Testis (tissue), 2 donors: ENCODE data around the gene NELFA.

Experiments
- POLR2A ChIP-seq: fragments of 450-650 bp; IDR thresholded peaks from one replicate; pipeline ENCODE4 v1.6.1; 2017; ENCODE audit warnings: antibody characterized with exemption, mild to moderate bottlenecking, moderate library complexity
- TF ChIP-seq, protein P1 (sequence below), 3 experiments: fragments of 450-650 bp in 2 of 3; fragments of 200-600 bp in 1 of 3; sonication (generic) in 1 of 3; IDR thresholded peaks; one replicate each; pipeline ENCODE4 v1.5.1; 2016 to 2019; ENCODE audit warnings: antibody characterized with exemption in 3 of 3, mild to moderate bottlenecking in 2 of 3, moderate library complexity in 1 of 3

DNA sequence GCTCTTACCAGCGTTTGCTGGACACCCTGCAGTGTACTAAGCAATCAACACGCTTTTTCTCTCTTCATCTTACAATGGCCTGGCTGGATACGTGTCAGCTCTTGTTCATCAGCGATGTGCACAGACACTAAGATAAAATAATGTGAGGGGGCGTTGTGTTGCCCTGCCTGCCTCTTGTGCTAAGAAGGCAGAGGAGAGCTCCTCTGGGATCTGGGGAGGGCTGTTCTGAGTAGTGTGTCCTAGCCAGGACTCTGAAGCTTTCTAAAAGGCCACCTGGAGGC lies 49.7 kb downstream of the NELFA start:
- TF ChIP-seq POLR2A = no peak
- TF ChIP-seq, protein P1, sequence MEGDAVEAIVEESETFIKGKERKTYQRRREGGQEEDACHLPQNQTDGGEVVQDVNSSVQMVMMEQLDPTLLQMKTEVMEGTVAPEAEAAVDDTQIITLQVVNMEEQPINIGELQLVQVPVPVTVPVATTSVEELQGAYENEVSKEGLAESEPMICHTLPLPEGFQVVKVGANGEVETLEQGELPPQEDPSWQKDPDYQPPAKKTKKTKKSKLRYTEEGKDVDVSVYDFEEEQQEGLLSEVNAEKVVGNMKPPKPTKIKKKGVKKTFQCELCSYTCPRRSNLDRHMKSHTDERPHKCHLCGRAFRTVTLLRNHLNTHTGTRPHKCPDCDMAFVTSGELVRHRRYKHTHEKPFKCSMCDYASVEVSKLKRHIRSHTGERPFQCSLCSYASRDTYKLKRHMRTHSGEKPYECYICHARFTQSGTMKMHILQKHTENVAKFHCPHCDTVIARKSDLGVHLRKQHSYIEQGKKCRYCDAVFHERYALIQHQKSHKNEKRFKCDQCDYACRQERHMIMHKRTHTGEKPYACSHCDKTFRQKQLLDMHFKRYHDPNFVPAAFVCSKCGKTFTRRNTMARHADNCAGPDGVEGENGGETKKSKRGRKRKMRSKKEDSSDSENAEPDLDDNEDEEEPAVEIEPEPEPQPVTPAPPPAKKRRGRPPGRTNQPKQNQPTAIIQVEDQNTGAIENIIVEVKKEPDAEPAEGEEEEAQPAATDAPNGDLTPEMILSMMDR (IDR thresholded peaks at IDR 0.05) = no peak
